Coronary artery (tissue), 2 donors: Measurements from ENCODE around the gene TXNDC8.
A peak's percentile ranks its signal among the peaks of the same experiment; 100 is the strongest.

ENCODE experiments used
- DNase-seq: peaks from one replicate; pipeline ENCODE4 v3.0.0-alpha.2; 2017; ENCODE audit warnings: low spot score
- H3K27ac ChIP-seq, 2 donors: fragments of 200-600 bp; sonication (generic); one replicate each; pipeline ENCODE4 v1.5.1; 2016 to 2019
- H3K4me3 ChIP-seq: fragments of 200-600 bp; sonication (generic); 2 replicates; pipeline ENCODE4 v1.5.1; 2016; ENCODE audit warnings: mild to moderate bottlenecking, moderate library complexity
- CTCF ChIP-seq: fragments of 200-600 bp; sonication (generic); IDR thresholded peaks from one replicate; pipeline ENCODE4 v1.5.1; 2019; ENCODE audit warnings: antibody characterized with exemption

The TXNDC8 gene

GRCh38 chr9:110266795-110267194, 70.9 kb downstream of the TXNDC8 start:
- TF ChIP-seq CTCF, result no peak
- Histone ChIP-seq H3K4me3 (no peak overlapping the region), H3K27ac (no peak overlapping the region)
- no peak for DNase-seq

GRCh38 chr9:110261632-110262031, 76.0 kb downstream of the TXNDC8 start:
- DNase-seq, result no peak
- Histone ChIP-seq H3K27ac (no peak overlapping the region), H3K4me3 (no peak overlapping the region)
- no peak for TF ChIP-seq CTCF

- no peak overlapping the region for H3K27ac ChIP-seq
- no peak for TF ChIP-seq CTCF
- no peak for DNase-seq
- H3K4me3 ChIP-seq, result no peak overlapping the region
These were observed 76.8 kb downstream of the TXNDC8 start for GRCh38 chr9:110260911-110261310.

- Histone ChIP-seq H3K27ac (no peak overlapping the region), H3K4me3 (no peak overlapping the region)
- no peak for DNase-seq
- TF ChIP-seq CTCF, result no peak
These were observed 78.1 kb downstream of the TXNDC8 start for GRCh38 chr9:110259566-110259965.

- DNase-seq, result no peak
- Histone ChIP-seq H3K4me3 (no peak overlapping the region), H3K27ac (no peak overlapping the region)
- TF ChIP-seq CTCF, result no peak
These were observed 79.0 kb downstream of the TXNDC8 start for GRCh38 chr9:110258690-110259091.

GRCh38 chr9:110257956-110258355, 79.7 kb downstream of the TXNDC8 start:
- H3K4me3 ChIP-seq, result no peak overlapping the region
- DNase-seq, result no peak
- H3K27ac ChIP-seq, result peak overlapping the region in 1 of 2 donors; percentile 97
- no peak for TF ChIP-seq CTCF

- H3K4me3 ChIP-seq, result peak overlapping the region; percentile 94
- peak overlapping the region; percentile 86 to 97 for H3K27ac ChIP-seq
- no peak for TF ChIP-seq CTCF
- DNase-seq, result no peak
These were observed 80.4 kb downstream of the TXNDC8 start for GRCh38 chr9:110257097-110257841.
